ENCODE measurements around the gene PACRG. TPM values are rescaled to one million over a fixed set of nuclear protein-coding genes. Genes with fewer than 3 reads are reported as not detected.

The PACRG gene
- polyA plus RNA-seq, 1 donor (not counting 4 experiments of a cell fraction or from before 2014, with no cell fraction given) = 0.31 TPM

GRCh38 chr6:162770955-162771354, 43.2 kb downstream of the PACRG start:
- no peaks in the 10 kb centered on the region for H3K9me3 ChIP-seq (ENCODE audit: control insufficient read depth, low read depth, low read length)
- no peaks in the 10 kb centered on the region for H3K27me3 ChIP-seq (ENCODE audit: control insufficient read depth, extremely low read depth, insufficient read depth, low read length)
- H2AFZ ChIP-seq (ENCODE audit: control insufficient read depth, low read length) = no peak overlapping the region
- FAIRE-seq (no peak), DNase-seq (ENCODE audit: low read depth, low spot score) (no peak)
- dilution Hi-C loops (cut with MboI; ENCODE audit: extremely low pct_ligation_motif_present, low sequenced_read_pairs) = no loop called here
- no peak overlapping the region for H3K4me3 ChIP-seq (ENCODE audit: control insufficient read depth in 2 of 3, extremely low read depth in 1 of 3, insufficient read depth in 2 of 3, low read depth in 1 of 3, low read length in 3 of 3)
- no peaks in the 10 kb centered on the region for H3K79me2 ChIP-seq (ENCODE audit: control insufficient read depth, insufficient read depth, low read length)
- no peaks in the 10 kb centered on the region for H3K36me3 ChIP-seq (ENCODE audit: control insufficient read depth in 2 of 2, extremely low read depth in 1 of 2, insufficient read depth in 2 of 2, low read length in 2 of 2)
- H4K20me1 ChIP-seq (ENCODE audit: control insufficient read depth, extremely low read depth, insufficient read depth, low read length) = no peaks in the 10 kb centered on the region
- H3K27ac ChIP-seq (ENCODE audit: control insufficient read depth, insufficient read depth, low read length) = no peak overlapping the region
- TF ChIP-seq EZH2 (IDR thresholded peaks at IDR 0.05; ENCODE audit: low read length) (no peak), CTCF (optimal IDR thresholded peaks at IDR 0.05 in 1 of 3, IDR thresholded peaks at IDR 0.05 in 1 of 3, conservative IDR thresholded peaks at IDR 0.05 in 1 of 3; ENCODE audit: extremely low read depth in 1 of 3, insufficient read depth in 2 of 3, low read length in 3 of 3) (no peak)
- H3K4me2 ChIP-seq (ENCODE audit: control insufficient read depth, extremely low read depth, insufficient read depth, low read depth, low read length) = no peak overlapping the region
- H3K9me1 ChIP-seq (ENCODE audit: control insufficient read depth, extremely low read depth, insufficient read depth, low read length) = no peaks in the 10 kb centered on the region
- no peak overlapping the region for H3K9ac ChIP-seq (ENCODE audit: control insufficient read depth, extremely low read depth, insufficient read depth, low read length)
- no peaks in the 10 kb centered on the region for H3K4me1 ChIP-seq (ENCODE audit: control insufficient read depth, extremely low read depth, insufficient read depth, low read length)

- no peak overlapping the region for H2AFZ ChIP-seq (ENCODE audit: control insufficient read depth, low read length)
- dilution Hi-C loops (cut with MboI; ENCODE audit: extremely low pct_ligation_motif_present, low sequenced_read_pairs) = no loop called here
- no peak overlapping the region for H3K9ac ChIP-seq (ENCODE audit: control insufficient read depth, extremely low read depth, insufficient read depth, low read length)
- no peaks in the 10 kb centered on the region for H3K27me3 ChIP-seq (ENCODE audit: control insufficient read depth, extremely low read depth, insufficient read depth, low read length)
- TF ChIP-seq EZH2 (IDR thresholded peaks at IDR 0.05; ENCODE audit: low read length) (no peak), CTCF (optimal IDR thresholded peaks at IDR 0.05 in 1 of 3, IDR thresholded peaks at IDR 0.05 in 1 of 3, conservative IDR thresholded peaks at IDR 0.05 in 1 of 3; ENCODE audit: extremely low read depth in 1 of 3, insufficient read depth in 2 of 3, low read length in 3 of 3) (no peak)
- H3K79me2 ChIP-seq (ENCODE audit: control insufficient read depth, insufficient read depth, low read length) = no peaks in the 10 kb centered on the region
- FAIRE-seq (no peak), DNase-seq (ENCODE audit: low read depth, low spot score) (no peak)
- H3K4me1 ChIP-seq (ENCODE audit: control insufficient read depth, extremely low read depth, insufficient read depth, low read length) = no peaks in the 10 kb centered on the region
- no peaks in the 10 kb centered on the region for H4K20me1 ChIP-seq (ENCODE audit: control insufficient read depth, extremely low read depth, insufficient read depth, low read length)
- H3K9me1 ChIP-seq (ENCODE audit: control insufficient read depth, extremely low read depth, insufficient read depth, low read length) = no peaks in the 10 kb centered on the region
- H3K36me3 ChIP-seq (ENCODE audit: control insufficient read depth in 2 of 2, extremely low read depth in 1 of 2, insufficient read depth in 2 of 2, low read length in 2 of 2) = no peaks in the 10 kb centered on the region
- H3K9me3 ChIP-seq (ENCODE audit: control insufficient read depth, low read depth, low read length) = no peaks in the 10 kb centered on the region
- H3K4me3 ChIP-seq (ENCODE audit: control insufficient read depth in 2 of 3, extremely low read depth in 1 of 3, insufficient read depth in 2 of 3, low read depth in 1 of 3, low read length in 3 of 3) = no peak overlapping the region
- no peak overlapping the region for H3K27ac ChIP-seq (ENCODE audit: control insufficient read depth, insufficient read depth, low read length)
- no peak overlapping the region for H3K4me2 ChIP-seq (ENCODE audit: control insufficient read depth, extremely low read depth, insufficient read depth, low read depth, low read length)
These were observed 44.7 kb downstream of the PACRG start for GRCh38 chr6:162772466-162772865.
